KBM-7 (cell line): ENCODE measurements around the gene NLRP13.
A peak's percentile ranks its signal among the peaks of the same experiment; 100 is the strongest.
"Not testable (repeated sequence)": the region's sequence is repeated elsewhere in the genome, so short reads cannot be mapped to it uniquely, and the experiment has no call there.

ENCODE experiments used
- DNase-seq: peaks from one replicate; pipeline ENCODE4 v3.0.0-alpha.2; 2015
- in situ Hi-C: fragments of 300-500 bp; cut with MboI; formaldehyde crosslinking; loops from 2 replicates; pipeline ENCODE4 v1.14.3; 2020; ENCODE audit warnings: low sequenced_read_pairs, low pct_unique_long_range_greater_than_20kb, mixed read lengths

The NLRP13 gene, protein sequence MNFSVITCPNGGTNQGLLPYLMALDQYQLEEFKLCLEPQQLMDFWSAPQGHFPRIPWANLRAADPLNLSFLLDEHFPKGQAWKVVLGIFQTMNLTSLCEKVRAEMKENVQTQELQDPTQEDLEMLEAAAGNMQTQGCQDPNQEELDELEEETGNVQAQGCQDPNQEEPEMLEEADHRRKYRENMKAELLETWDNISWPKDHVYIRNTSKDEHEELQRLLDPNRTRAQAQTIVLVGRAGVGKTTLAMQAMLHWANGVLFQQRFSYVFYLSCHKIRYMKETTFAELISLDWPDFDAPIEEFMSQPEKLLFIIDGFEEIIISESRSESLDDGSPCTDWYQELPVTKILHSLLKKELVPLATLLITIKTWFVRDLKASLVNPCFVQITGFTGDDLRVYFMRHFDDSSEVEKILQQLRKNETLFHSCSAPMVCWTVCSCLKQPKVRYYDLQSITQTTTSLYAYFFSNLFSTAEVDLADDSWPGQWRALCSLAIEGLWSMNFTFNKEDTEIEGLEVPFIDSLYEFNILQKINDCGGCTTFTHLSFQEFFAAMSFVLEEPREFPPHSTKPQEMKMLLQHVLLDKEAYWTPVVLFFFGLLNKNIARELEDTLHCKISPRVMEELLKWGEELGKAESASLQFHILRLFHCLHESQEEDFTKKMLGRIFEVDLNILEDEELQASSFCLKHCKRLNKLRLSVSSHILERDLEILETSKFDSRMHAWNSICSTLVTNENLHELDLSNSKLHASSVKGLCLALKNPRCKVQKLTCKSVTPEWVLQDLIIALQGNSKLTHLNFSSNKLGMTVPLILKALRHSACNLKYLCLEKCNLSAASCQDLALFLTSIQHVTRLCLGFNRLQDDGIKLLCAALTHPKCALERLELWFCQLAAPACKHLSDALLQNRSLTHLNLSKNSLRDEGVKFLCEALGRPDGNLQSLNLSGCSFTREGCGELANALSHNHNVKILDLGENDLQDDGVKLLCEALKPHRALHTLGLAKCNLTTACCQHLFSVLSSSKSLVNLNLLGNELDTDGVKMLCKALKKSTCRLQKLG

DNA sequence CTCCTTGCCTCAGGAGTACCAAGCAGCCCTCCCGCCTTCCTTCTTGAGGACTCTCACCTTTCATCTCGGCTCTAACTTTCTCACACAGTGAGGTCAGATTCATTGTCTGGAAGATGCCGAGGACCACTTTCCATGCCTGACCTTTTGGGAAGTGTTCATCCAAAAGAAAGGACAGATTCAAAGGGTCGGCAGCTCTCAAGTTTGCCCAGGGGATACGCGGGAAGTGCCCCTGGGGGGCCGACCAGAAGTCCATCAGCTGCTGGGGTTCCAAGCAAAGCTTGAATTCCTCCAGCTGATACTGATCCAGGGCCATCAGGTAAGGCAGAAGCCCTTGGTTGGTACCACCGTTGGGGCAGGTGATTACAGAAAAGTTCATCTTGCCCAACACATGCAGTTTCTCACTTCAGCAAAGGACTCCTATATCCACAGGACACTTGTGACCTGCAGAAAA, at the start of gene NLRP13:
NLRP13 (minus strand) TSS at position 401 of the 451 bp plus-strand sequence; CDS start at position 376, 25 bp downstream.
- no peak for DNase-seq
- in situ Hi-C loops: no loop called here

- DNase-seq: no peak
- in situ Hi-C loops: no loop called here
Observed at GRCh38 chr19:55980415-55980814, 48.3 kb upstream of the NLRP13 start.

- in situ Hi-C loops: no loop called here
- no peak for DNase-seq
Observed at GRCh38 chr19:55973982-55974381, 41.8 kb upstream of the NLRP13 start.

DNA sequence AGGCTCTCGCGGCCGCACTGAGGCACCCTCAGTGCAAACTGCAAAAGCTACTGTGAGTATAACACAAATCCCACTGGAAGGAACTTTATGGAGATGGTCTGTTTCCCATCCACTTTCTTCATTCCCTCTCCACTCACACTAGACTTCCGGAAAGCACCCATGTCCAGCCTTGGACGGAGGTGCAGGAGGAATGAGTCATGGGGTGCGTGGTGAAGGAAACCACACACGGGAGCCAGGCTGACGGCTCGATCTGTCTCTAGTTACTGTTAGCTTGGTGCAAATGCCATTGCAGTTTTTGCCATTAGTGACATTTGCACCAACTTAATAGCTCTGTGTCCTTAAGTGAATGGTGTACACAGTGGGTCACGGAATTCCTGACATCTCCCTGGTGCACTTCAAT, 30.1 kb upstream of the NLRP13 start:
- in situ Hi-C loops: no loop called here
- DNase-seq: no peak

- no peak for DNase-seq
- in situ Hi-C loops: no loop called here
Observed at GRCh38 chr19:55959996-55960675, 28.0 kb upstream of the NLRP13 start.

- DNase-seq: no peak
- in situ Hi-C loops: no loop called here
Observed at GRCh38 chr19:55958356-55958755, 26.2 kb upstream of the NLRP13 start.

DNA sequence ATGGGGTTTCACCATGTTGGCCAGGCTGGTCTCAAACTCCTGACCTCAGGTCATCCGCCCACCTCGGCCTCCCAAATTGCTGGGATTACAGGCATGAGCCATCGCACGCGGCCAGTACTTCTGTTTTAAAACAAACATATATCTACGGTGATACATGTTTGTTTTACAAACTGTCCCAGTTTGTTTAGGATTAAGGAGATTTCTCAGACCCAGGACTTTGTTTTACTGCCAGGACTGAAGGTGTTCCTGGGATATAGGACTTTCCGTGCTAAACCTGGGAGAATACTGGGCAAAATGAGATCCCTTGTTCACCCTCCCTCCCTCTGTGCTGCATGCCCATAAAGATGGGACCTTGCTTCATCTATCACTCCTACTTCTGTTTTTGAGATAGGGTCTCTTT, 24.3 kb upstream of the NLRP13 start:
- in situ Hi-C loops: no loop called here
- no peak for DNase-seq

- DNase-seq, in situ Hi-C loops: not testable (repeated sequence)
Observed at GRCh38 chr19:55950566-55950965, 18.4 kb upstream of the NLRP13 start.

- in situ Hi-C loops: no loop called here
- no peak for DNase-seq
Observed at GRCh38 chr19:55947532-55947931, 15.4 kb upstream of the NLRP13 start, which contains the start of gene NLRP8. Gene NLRP8, plus strand, starts transcription at chr19:55947832.

DNA sequence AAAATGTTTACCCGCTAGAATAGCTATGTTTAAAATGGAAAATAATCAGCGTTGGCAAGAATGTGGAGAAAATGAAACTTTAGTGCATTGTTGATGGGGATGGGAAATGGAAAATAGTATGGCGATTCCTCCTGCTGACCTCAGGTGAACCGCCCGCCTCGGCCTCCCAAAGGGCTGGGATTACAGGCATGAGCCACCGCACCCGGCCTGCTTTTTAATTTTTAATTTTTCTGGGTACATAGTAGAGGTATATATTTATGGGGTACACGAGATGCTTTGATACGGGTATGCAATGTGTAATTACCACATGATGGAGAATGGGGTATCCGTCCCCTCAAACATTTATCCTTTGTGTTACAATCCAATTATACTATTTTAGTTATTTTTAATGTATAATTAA, 8.2 kb upstream of the NLRP13 start:
- no peak for DNase-seq
- in situ Hi-C loops: no loop called here

GRCh38 chr19:55939206-55939605, 7.1 kb upstream of the NLRP13 start:
- in situ Hi-C loops: no loop called here
- no peak for DNase-seq

DNA sequence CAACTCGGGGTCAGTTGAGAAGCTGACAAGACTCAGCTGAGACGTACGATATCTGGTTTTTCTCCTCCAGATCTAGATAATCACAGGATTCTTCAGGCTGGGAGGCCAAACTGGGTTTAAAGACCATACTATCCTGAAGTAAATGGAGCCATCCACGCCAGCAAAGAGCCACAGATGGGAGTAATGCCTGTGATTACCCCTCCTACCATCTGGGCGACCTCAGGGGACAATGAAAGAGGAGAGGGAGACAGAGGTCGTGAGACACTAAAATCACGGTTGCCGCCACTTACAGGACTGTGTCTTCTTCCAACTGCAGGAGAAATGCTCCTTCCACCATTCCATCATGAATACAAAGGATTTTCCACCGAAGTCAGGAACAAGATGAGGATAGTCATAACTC, 3.1 kb upstream of the NLRP13 start:
- no peak for DNase-seq

DNA sequence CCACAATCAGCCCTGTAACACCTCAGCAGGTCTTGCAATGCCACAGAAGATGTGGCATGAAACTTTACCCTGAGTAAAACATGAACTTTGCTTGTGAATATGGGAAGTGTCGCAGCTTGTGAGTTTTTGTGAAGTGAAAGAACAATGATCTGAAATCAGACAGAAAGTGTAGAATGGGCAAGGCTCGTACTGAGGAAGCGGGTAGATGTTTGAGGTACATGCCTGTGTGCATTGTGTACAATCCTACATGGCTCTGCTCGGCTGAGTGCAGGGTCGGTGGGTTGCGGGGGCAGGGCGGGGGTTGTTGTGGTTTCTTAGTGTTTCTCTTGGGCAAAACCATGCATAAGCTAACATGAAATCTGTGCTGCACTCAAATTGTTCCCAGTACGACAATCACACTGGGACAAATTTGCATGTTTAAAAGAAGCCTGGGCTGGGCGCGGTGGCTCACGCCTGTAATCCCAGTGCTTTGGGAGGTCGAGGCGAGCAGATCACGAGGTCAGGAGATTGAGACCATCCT, 1.1 kb downstream of the NLRP13 start:
- in situ Hi-C loops: no loop called here

More for the DNA sequence above, 3.1 kb upstream of the NLRP13 start:
- in situ Hi-C loops: no loop called here

DNA sequence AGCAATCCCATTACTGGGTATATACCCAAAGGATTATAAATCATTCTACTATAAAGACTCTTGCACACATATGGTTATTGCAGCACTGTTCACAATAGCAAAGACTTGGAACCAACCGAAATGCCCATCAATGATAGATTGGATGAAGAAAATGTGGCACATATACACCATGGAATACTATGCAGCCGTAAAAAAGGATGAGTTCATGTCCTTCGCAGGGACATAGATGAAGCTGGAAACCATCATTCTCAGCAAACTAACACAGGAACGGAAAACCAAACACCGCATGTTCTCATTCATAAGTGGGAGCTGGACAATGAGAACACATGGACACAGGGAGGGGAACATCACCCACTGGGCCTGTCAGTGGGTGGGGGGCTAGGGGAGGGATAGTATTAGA, 2.9 kb downstream of the NLRP13 start:
- DNase-seq, in situ Hi-C loops: not testable (repeated sequence)

More for the DNA sequence above, 1.1 kb downstream of the NLRP13 start:
- no peak for DNase-seq

DNA sequence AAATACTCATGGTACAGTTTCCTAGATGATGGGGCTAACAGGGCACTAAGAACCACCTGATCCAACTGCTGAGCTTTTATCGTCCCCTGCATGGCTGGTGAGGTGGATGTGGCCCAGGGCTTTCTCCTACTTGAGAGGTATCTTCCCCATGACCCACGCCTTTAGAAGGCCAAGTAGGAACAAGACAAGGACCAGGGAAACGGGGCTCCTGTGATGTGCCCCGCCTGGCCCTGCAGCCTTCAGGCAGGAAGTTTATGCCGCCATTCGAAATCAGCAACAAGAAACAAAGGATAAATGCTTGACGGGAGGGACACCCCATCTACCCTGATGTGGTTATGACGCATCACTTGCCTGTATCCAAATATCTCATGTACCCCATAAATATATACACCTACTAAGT, 4.1 kb downstream of the NLRP13 start:
- in situ Hi-C loops: no loop called here
- DNase-seq: no peak

DNA sequence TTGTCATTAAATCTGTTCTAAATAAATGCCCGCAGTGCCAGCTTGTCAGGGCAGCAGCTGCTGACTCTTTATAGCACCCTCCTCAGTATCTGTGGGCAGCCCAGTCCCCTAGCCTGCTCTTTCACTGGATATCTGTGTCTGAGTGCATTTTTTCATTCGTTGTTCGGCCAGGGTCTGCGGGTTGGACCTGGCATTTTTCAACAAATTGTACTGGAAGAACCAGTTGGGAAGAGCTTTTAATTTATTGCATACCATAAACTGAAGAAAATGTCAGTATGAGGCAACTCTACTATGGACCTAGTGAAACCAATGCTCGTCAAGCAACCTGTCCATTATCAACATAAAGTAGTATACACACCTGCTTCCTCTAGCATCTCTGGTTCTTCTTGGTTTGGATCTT, 8.6 kb downstream of the NLRP13 start:
- in situ Hi-C loops: no loop called here
- no peak for DNase-seq

DNA sequence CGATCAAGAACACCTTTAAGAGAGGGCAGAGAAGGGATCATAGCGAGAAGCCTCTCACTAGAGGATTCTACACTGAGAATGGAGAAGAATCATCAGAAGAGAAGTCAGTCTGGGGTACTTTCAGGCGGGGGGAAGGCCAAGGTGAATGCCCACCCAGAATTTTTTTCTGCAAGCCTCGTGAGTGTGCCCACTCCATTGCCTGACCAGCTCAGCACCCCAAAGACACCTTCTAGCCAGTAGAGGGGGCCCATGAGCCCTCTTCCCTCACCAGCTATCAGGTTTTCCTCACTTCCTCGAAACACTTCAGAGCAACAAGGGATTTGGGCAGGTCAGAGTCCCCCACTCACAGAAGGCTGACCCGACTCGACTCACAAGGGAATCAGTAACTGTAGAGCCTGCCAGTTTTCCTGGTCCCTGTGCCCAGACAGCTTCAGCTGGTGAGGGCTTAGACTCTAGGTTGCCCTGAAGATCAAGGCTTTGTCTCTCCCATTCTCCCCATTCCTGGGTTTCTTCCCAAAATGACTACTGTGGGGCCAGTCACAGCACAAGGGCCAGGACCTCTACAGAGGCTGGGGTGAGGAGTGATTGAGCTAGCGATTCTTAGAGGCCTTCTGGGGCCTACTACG, 18.4 kb downstream of the NLRP13 start:
- in situ Hi-C loops: no loop called here
- peak; percentile 38 for DNase-seq

DNA sequence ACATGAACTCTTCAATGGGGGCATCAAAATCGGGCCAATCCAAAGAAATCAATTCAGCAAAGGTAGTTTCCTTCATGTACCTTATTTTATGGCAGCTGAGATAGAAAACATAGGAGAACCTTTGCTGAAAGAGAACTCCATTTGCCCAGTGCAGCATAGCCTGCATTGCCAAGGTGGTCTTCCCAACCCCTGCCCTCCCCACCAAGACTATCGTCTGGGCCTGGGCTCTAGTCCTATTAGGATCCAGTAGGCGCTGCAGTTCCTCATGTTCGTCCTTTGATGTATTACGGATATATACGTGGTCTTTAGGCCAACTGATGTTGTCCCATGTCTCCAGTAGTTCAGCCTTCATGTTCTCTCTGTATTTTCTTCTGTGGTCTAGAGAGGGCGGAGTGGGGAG, 19.2 kb downstream of the NLRP13 start:
- DNase-seq: no peak
- in situ Hi-C loops: no loop called here

GRCh38 chr19:55909801-55910200, 22.3 kb downstream of the NLRP13 start:
- in situ Hi-C loops: no loop called here
- DNase-seq: no peak
